ENCODE data around the gene WDR1. TPM values are rescaled to one million over a fixed set of nuclear protein-coding genes. Genes with fewer than 3 reads are reported as not detected.

Gene WDR1
- total RNA-seq, 4 donors from 2014 or later: 161 to 517 (median 173) TPM

DNA sequence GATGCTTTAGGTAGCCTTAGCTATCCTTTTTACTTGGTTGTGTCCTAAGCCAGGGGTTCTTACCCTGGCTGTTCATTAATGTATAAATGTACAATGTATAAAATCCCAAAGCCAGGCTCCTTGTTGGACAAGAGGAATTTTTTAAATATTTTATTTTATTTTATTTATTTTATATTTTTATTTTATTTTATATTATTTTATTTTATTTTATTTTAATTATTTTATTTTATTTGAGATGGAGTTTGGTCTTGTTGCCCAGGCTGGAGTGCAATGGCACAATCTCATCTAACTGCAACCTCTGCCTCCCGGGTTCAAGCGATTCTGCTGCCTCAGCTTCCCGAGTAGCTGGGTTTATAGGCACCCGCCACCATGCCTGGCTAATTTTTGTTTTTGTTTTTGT, 87.2 kb downstream of the WDR1 start:
- H3K36me3 ChIP-seq: no peaks in the 10 kb centered on the region
- intact Hi-C loops (cut with DNase I; ENCODE audit: low total_unique reads): no loop called here
- H3K4me1 ChIP-seq: no peaks in the 10 kb centered on the region
- no peak overlapping the region for H3K4me3 ChIP-seq
- no peak for DNase-seq
- no peak for TF ChIP-seq POLR2A (IDR thresholded peaks at IDR 0.05)
- TF ChIP-seq, protein P1, sequence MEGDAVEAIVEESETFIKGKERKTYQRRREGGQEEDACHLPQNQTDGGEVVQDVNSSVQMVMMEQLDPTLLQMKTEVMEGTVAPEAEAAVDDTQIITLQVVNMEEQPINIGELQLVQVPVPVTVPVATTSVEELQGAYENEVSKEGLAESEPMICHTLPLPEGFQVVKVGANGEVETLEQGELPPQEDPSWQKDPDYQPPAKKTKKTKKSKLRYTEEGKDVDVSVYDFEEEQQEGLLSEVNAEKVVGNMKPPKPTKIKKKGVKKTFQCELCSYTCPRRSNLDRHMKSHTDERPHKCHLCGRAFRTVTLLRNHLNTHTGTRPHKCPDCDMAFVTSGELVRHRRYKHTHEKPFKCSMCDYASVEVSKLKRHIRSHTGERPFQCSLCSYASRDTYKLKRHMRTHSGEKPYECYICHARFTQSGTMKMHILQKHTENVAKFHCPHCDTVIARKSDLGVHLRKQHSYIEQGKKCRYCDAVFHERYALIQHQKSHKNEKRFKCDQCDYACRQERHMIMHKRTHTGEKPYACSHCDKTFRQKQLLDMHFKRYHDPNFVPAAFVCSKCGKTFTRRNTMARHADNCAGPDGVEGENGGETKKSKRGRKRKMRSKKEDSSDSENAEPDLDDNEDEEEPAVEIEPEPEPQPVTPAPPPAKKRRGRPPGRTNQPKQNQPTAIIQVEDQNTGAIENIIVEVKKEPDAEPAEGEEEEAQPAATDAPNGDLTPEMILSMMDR (IDR thresholded peaks at IDR 0.05): no peak
- H3K27me3 ChIP-seq: no peaks in the 10 kb centered on the region
- no peak overlapping the region for H3K27ac ChIP-seq
- no peaks in the 10 kb centered on the region for H3K9me3 ChIP-seq

DNA sequence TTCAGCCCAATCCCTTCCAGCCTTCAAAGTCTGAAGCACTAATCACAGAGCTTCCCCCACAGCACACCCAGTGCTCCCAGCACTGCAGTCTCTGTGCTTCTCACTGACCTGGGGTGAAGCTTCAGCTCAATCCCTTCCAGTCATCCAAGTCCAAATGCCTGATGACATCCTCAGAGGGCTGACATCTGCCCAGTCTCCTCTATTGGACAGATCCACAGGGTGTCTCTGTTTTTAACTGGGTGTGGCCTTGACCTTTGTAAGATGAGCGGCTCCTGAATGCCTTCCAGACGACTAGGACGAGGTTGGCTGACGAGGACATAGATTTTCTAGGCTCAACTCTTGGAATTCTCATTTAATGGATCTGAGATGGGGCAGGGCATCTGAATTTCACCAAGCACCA, 87.7 kb downstream of the WDR1 start:
- Histone ChIP-seq H3K27ac (no peak overlapping the region), H3K9me3 (no peaks in the 10 kb centered on the region), H3K4me1 (no peaks in the 10 kb centered on the region), H3K4me3 (no peak overlapping the region), H3K27me3 (no peaks in the 10 kb centered on the region), H3K36me3 (no peaks in the 10 kb centered on the region)
- no peak for DNase-seq
- no peak for TF ChIP-seq POLR2A (IDR thresholded peaks at IDR 0.05)
- TF ChIP-seq, protein P1 (IDR thresholded peaks at IDR 0.05): no peak
- intact Hi-C loops (cut with DNase I; ENCODE audit: low total_unique reads): no loop called here

DNA sequence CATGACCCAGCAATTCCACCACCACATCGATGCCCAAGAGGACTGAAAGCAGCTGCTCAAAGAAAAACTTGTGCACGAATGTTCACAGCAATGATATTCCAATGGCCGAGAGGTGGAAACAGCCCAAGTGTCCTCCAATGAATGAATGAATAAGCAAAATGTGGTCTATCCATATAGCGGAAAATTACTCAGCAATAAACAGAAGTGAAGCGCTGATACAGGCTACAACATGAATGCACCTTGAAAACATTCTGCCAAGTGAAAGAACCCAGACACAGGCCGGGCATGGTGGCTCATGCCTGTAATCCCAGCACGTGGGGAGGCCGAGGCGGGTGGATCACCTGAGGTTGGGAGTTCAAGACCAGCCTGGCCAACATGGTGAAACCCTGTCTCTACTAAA, 90.1 kb downstream of the WDR1 start:
- no peak for DNase-seq
- TF ChIP-seq, protein P1 (IDR thresholded peaks at IDR 0.05): no peak
- no peak for TF ChIP-seq POLR2A (IDR thresholded peaks at IDR 0.05)
- no peak overlapping the region for H3K27ac ChIP-seq
- no peaks in the 10 kb centered on the region for H3K9me3 ChIP-seq
- H3K4me1 ChIP-seq: no peaks in the 10 kb centered on the region
- intact Hi-C loops (cut with DNase I; ENCODE audit: low total_unique reads): no loop called here
- H3K27me3 ChIP-seq: no peaks in the 10 kb centered on the region
- H3K36me3 ChIP-seq: no peaks in the 10 kb centered on the region
- no peak overlapping the region for H3K4me3 ChIP-seq

DNA sequence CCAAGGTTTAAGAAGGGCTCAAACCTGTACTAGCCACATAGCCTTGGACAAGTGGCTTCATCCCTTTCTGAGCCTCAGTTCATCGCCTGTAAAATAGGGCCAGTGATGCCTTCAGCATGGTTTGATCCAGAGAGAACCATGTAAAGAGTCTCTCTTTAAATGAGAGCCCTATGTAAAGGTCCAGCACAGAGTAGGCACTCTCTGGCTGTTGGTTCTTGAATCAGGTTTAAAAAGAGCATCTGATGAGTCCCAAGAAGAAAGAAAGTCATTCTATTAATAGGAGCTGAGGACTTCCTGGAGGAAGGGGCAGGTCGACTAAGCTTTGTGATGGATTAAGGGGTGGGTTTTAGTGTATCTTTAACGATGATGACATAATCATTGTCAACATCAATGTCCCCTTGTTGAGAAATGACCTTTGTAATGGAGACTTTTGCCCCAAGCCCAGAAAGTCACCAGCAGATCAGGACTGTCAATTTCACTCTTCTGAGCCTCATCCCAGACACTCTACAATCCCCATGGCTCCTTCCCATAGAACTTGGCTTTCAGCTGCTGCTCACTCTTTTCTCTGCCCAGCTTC, 91.3 kb downstream of the WDR1 start:
- DNase-seq: no peak
- no peaks in the 10 kb centered on the region for H3K4me1 ChIP-seq
- no peaks in the 10 kb centered on the region for H3K9me3 ChIP-seq
- H3K4me3 ChIP-seq: no peak overlapping the region
- no peaks in the 10 kb centered on the region for H3K27me3 ChIP-seq
- H3K36me3 ChIP-seq: no peaks in the 10 kb centered on the region
- no peak overlapping the region for H3K27ac ChIP-seq
- intact Hi-C loops (cut with DNase I; ENCODE audit: low total_unique reads): no loop called here
- TF ChIP-seq POLR2A (IDR thresholded peaks at IDR 0.05): no peak
- TF ChIP-seq, protein P1 (IDR thresholded peaks at IDR 0.05): no peak

Small RNA genes within 50 kb of the gene (microRNA-seq; reads per million reads assigned to microRNA genes)
- gene MIR3138 (ENCODE audit: borderline microRNAs expressed, borderline replicate concordance): not detected

Small RNA genes within 50 kb of the gene (small RNA-seq; reads per million reads assigned to genes)
- gene AC093664.1 (not detected), gene MIR3138 (not detected), gene RNA5SP155 (not detected)

Other genes with a start within 250 kb of the WDR1 start
- 1 to 10 TPM in 3 of 4 donors, under 1 TPM in 1; 0.51 to 9.3 (median 7.1) TPM for gene SLC2A9, start 95.3 kb downstream of the WDR1 start, total RNA-seq